T-helper 2 cell treated with Interferon-gamma antibody and Interleukin-4, amounts not matched to agents 100 ng/mL and 5 ng/mL, for 36 hours (primary cell): ENCODE measurements around the gene SYMPK. TPM values are rescaled to one million over a fixed set of nuclear protein-coding genes. Genes with fewer than 3 reads are reported as not detected.

Experiments
- intact Hi-C: fragments of 100-400 bp; cut with micrococcal nuclease; formaldehyde crosslinking; loops from one replicate; pipeline ENCODE4 v1.15.1; 2023
- total RNA-seq: library from RNA; stranded (reverse); gene quantifications from 2 replicates; pipeline ENCODE4 v1.2.3, GENCODE V29; 2022

The SYMPK gene
- total RNA-seq, 1 donor from 2014 or later = 106 TPM

DNA sequence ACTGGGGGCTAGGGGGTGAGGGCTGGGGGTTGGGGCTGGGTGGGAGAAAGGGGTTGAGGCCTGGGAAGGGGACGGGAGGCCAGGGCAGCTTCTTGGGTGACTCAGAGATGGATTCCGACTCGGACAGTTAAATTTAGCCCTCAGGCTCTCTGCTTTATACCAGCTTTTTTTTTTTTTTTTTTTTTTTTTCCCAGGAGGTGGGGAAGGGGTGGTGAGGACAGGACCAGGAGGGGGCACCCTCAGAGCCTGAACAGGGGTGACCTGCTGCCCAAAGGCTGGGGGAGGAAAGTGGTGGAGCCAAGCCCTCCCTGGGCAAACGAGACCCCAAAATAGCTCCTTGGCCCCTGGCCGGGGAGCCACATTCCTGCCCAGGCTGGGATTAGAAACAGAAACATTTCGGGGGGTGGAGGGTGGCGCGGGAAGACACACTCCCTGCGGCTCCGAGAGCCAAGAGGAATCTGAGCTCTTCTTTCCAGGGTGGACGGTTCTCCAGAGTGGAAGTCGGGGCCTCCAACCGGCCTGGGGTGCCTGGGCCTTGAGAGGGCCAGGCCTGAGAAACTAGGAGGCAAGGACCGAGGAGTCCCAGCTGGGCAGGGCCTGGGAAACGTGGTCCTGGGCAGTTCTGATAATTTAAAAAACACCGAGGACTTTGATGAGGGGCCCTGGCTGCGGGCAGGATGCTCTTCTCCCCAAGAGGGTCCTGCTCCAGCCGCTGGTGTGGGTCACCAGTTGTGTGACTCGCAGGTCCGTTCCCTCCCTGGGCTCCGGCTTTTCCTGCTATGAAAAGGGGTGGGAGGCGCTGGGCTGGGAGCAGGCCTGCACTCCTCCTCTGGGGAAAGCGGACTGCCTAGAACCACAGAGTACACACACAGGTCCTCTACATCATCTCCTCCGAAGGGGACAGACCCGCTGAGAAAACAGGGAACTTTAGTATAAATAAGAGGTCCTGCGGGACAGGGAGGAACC, 79.8 kb downstream of the SYMPK start:
- intact Hi-C loops = no loop called here

DNA sequence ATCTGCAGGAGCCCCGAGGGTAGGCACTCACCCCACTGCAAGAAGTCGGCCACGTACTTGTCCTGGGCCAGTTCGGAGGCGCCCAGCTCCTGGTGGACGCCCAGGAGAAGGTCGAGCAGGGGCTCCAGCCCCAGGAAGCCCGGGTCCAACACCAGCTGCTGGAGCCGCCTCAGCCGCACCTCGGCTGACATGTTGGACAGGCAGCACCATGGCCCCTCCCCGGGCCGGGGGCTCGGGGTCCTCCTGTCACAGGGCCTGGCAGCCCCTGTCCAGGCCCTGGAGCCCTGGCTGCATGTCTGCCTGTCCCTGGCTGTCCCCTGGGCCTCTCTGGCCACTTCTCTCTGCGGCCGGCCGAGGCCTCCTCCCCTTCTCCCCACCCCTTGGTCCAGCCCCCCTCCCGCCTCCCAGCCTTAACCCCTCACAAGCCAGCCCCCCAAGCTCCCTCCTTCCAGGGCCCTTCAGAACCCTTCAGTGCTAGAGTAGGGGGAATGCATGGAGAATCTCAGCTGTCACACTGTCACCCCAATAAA, 80.7 kb downstream of the SYMPK start, which contains the start of gene DMPK:
Gene DMPK, minus strand, starts transcription at position 329 of the 530 bp plus-strand sequence. Its CDS starts 138 bp downstream, at position 191.
- intact Hi-C loops = no loop called here

GRCh38 chr19:45781214-45782161, 81.5 kb downstream of the SYMPK start:
- intact Hi-C loops = no loop called here

- intact Hi-C loops = no loop called here
Observed at GRCh38 chr19:45780448-45781213, 82.3 kb downstream of the SYMPK start.

- intact Hi-C loops = no loop called here
Observed at GRCh38 chr19:45780146-45780447, 82.8 kb downstream of the SYMPK start.

DNA sequence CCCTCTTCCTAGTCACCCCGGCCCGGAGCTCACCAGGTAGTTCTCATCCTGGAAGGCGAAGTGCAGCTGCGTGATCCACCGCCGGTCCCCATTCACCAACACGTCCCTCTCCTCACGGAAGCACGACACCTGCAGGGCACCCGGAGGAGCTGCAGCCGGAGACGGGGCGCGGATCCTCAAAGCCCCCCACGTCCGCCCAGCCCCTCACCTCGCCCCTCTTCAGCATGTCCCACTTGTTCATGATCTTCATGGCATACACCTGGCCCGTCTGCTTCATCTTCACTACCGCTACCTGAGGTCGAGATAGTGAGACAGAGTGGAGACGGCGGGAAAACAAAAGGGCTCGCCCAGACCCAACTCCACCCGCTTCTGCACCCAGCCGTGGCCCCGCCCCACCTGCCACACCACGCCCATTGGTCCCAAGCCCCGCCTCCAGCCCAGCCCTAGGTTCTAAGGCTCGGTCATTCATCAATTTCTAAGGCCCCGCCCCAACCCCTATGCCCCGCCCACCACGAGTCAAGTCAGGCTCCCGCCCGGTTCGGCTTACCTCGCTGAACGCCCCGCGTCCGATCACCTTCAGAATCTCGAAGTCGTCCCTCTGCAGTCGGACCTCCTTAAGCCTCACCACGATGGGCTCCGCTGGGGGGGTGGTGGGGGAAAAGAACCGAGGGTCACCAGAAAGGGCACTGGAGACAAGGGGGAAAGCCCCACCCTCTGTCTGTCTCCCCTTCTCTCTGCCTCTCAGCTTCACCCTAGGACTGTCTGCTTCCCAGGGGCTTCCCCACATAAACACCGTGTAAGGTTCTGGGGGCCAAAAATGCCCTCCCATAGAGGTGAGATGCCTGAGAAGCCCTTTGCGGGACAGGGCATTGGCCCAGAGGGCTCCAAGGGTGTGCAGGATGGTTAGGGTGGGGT, 83.5 kb downstream of the SYMPK start:
- intact Hi-C loops = loop anchor here (1.0 kb wide), 1 partner anchor 9 kb away; no protein-coding TSS in a partner anchor

- intact Hi-C loops = no loop called here
Observed at GRCh38 chr19:45778010-45778661, 84.8 kb downstream of the SYMPK start.

DNA sequence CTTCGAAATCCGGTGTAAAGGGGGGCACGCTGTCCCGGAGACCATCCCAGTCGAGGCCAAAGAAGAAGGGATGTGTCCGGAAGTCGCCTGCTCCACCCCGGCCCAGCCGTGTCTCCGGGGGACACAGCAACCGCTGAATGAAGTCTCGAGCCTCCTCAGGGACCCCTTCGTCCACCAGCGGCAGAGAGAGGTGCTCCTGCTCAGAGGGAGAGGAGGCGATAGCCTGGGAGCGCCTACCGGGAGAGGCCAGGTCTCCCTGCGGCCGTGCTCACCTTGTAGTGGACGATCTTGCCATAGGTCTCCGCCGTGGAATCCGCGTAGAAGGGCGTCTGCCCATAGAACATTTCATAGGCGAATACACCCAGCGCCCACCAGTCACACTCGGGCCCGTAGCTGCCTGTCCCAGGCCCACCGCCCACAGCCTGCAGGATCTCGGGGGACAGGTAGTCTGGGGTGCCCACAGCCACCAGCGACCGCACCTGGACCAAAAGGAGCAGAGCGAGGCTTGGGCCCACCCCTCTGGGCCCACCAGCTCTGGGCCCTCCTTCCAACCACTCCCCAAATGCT, 85.5 kb downstream of the SYMPK start:
- intact Hi-C loops = no loop called here

DNA sequence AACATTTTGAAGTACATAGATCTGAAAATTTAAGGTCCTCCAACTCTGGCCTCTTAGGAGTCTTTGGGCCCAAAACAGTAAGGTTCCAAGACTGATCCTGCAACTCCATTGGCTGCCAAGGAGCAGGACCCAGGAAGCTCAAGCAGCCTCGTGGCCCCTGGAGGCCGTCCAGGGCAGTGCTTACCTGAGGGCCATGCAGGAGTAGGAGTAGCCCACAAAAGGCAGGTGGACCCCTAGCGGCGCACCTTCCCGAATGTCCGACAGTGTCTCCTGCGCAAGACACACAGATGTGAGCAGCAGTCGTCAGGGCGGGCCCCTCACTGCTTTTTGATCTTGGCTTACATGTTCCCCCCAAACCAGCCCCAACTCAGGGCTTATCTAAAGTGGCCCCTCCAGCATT, 88.2 kb downstream of the SYMPK start:
- intact Hi-C loops = no loop called here

DNA sequence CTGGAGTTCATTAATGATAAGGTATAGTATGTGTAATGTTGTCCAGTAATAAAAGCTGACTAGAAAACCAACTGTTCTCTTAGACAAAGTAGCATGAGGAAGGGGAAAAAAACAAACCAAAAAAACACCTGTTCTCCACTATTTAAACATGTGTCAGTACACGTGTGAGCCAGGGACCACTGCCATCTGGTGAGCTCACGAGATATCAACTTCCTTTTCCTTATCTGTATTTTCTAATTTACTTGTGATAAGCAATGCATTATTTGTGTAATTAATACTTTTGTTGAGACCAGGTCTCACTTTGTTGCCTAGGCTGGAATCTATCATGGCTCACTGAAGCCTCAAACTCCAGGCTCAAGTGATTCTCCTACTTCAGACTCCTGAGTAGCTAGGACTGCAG, 89.6 kb downstream of the SYMPK start:
- intact Hi-C loops = no loop called here

DNA sequence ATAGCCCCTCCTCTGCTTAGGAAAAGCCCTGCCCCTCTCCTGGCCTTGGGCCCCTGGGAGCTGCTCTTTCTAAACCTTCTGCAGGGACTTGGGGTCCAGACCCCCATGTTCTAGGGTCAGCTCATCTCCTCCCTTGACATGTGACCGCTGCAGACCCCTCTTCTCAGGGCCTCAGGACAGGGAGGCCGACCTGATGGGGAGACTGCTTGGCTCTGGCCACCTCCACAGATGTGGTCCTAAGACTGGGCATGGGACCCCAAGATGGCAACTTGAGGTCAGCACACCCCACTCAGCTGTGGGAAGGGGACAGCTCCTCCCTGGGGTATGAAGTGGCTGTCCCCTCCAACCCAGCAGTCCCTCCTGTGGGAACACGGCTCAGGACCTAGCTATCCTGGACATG, 90.0 kb downstream of the SYMPK start:
- intact Hi-C loops = no loop called here

DNA sequence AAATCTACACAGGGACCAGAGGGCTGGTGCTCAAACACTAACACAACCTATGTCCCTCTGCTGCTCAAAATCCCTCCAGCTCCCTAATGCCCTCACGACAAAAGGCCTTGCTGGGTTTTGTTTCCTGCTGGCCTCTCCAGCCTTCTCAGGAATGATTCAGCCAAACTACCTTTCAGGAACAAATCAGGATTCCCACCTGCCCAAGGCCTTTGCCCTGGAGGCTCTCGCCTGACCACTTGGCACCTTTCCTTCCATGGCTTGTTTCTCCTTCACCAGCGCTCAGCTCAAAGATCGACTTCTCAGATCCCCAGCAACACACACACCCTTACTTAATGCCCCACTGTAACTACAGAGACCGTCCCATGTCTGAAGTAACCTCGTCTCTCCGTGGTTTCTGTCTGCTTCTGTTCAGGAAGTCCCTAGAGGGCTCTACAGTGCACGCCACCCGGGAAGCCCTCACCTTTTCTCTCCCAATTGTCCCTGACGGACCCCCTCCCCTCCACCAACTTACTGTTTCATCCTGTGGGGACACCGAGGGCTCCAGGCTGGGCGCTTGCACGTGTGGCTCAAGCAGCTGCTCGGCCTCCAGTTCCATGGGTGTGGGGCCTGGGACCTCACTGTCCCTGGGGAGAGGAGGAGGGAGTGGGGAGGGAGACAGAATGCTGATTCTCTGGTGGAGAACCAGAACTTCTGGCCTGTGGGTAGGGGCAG, 90.7 kb downstream of the SYMPK start:
- intact Hi-C loops = no loop called here

- intact Hi-C loops = loop anchor here (2.0 kb wide), 1 partner anchor 245 kb away; no protein-coding TSS in a partner anchor
Observed at GRCh38 chr19:45771311-45771933, 91.5 kb downstream of the SYMPK start.

DNA sequence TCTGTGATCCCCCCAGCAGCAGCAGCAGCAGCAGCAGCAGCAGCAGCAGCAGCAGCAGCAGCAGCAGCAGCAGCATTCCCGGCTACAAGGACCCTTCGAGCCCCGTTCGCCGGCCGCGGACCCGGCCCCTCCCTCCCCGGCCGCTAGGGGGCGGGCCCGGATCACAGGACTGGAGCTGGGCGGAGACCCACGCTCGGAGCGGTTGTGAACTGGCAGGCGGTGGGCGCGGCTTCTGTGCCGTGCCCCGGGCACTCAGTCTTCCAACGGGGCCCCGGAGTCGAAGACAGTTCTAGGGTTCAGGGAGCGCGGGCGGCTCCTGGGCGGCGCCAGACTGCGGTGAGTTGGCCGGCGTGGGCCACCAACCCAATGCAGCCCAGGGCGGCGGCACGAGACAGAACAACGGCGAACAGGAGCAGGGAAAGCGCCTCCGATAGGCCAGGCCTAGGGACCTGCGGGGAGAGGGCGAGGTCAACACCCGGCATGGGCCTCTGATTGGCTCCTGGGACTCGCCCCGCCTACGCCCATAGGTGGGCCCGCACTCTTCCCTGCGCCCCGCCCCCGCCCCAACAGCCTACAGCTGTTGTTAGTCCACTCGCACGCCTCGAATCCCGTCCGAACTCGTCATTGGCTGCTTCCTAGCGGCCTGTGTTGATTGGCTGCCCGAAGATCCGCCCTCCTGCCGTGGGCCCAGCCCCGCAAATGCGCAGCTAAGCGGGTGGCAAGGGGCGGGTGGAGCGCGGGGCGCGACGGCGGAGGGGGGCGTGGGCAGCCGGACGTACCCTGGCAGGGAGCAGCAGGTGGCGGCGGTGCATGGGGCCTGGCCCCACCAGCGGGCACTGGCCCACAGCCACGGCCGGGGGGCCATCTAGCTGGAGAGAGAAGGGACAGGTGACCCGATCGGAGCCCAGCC, 92.5 kb downstream of the SYMPK start:
- intact Hi-C loops = loop anchor here (1.0 to 2.0 kb wide), 6 partner anchors 9 to 246 kb away; partner anchors contain the start of gene DMWD

GRCh38 chr19:45769821-45770191, 93.1 kb downstream of the SYMPK start:
- intact Hi-C loops = loop anchor here (1.0 to 2.0 kb wide), 7 partner anchors 9 to 247 kb away; partner anchors contain the start of genes DMWD and FBXO46

GRCh38 chr19:45768984-45769782, 93.8 kb downstream of the SYMPK start, which contains the start of gene SIX5:
Gene SIX5, minus strand, starts transcription at chr19:45769252. Its CDS starts 408 bp downstream, at chr19:45768844.
- intact Hi-C loops = loop anchor here (2.0 kb wide), 1 partner anchor 38 kb away; the partner anchor contains the start of gene FBXO46
